GM20000 (cell line): ENCODE data around the gene RNF150.

Experiments used
- DNase-seq: peaks from one replicate; pipeline ENCODE4 v3.0.0; 2012; ENCODE audit warnings: low spot score
- TF ChIP-seq, protein P1 (sequence below): IDR thresholded peaks from 2 replicates; pipeline ENCODE4 v1.5.1; 2012; ENCODE audit warnings: mild to moderate bottlenecking, control low read depth; ENCODE audit errors: extremely low read depth, missing control alignments

Gene RNF150

GRCh38 chr4:141019768-141020167, 113.5 kb downstream of the RNF150 start:
- DNase-seq, result no peak
- TF ChIP-seq, protein P1, sequence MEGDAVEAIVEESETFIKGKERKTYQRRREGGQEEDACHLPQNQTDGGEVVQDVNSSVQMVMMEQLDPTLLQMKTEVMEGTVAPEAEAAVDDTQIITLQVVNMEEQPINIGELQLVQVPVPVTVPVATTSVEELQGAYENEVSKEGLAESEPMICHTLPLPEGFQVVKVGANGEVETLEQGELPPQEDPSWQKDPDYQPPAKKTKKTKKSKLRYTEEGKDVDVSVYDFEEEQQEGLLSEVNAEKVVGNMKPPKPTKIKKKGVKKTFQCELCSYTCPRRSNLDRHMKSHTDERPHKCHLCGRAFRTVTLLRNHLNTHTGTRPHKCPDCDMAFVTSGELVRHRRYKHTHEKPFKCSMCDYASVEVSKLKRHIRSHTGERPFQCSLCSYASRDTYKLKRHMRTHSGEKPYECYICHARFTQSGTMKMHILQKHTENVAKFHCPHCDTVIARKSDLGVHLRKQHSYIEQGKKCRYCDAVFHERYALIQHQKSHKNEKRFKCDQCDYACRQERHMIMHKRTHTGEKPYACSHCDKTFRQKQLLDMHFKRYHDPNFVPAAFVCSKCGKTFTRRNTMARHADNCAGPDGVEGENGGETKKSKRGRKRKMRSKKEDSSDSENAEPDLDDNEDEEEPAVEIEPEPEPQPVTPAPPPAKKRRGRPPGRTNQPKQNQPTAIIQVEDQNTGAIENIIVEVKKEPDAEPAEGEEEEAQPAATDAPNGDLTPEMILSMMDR, result no peak

DNA sequence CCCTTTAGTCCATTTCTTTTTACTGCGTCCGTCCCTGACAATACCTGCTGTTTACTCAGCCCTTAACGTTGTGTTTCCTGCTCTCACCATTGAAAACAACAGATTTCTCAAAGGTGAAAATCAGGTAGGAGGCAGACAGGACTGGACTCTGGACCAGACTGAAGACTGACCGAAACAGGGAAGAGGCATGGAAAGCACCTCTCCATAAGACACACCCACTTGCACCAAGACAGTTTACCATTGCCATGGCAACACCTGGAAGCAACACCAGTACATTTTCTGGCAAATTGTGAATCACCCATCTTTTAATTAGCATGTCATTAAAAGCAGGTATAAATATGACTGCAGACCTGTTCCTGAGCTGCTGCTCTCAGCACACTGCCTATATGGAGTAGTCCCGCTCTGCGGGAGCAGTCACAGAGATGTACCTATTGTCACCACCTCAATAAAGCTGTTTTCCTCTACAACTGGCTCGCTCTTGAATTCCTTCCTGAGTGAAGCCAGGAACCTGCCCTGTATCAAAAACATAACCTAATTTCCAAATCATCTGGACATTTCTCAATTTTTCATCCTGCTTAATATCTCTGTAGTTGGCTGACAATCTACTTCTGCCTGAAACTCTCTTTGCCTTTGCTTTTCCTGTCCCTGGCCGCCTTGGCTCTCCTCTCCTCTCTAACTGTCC, 117.0 kb downstream of the RNF150 start:
- DNase-seq, result no peak
- TF ChIP-seq, protein P1, result no peak

DNA sequence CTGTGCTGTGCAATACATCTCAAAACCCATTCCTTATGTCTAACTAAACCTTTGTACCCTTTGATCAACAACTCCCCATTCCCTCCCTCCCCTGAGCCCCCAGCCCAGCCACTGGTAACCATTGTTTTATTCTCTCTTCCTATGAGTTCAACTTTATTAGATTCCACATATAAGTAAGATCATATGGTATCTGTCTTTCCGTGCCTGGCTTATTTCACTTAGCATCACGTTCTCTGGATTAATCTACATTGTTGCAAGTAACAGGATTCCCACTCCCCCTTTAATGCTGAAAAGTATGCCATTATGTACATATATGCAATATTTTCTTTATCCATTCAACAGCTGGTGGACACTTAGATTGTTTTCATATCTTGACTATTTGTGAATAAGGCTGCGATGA, 119.4 kb downstream of the RNF150 start:
- DNase-seq, result no peak
- TF ChIP-seq, protein P1, result no peak

DNA sequence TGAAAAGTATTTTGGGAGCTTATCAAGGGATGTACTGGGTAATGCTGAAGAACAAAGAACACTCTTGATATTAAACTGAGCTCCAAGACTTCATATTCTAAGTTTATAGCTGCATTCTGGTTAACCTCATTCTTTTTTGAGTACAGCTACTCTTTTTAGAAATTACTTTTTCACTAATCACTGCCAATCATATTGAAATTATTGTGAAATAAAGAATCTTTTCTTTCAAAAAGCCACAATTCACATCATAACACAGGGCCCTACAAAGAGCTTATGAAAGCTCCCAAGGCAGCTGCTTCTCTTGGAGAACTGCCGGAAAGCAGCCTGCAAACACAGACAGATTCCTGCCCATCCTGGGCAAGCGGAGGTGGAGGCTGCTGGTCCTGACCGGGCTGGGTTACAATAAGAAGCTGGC, 121.4 kb downstream of the RNF150 start:
- no peak for DNase-seq
- TF ChIP-seq, protein P1, result no peak

- TF ChIP-seq, protein P1, result no peak
- no peak for DNase-seq
Observed at GRCh38 chr4:141009931-141010330, 123.3 kb downstream of the RNF150 start.

- TF ChIP-seq, protein P1, result no peak
- no peak for DNase-seq
Observed at GRCh38 chr4:141009129-141009528, 124.1 kb downstream of the RNF150 start.

- TF ChIP-seq, protein P1, result no peak
- DNase-seq, result no peak
Observed at GRCh38 chr4:141006242-141006802, 126.9 kb downstream of the RNF150 start.
